Urinary bladder (tissue), 4 donors: Measurements from ENCODE around the gene GRIP1. TPM values are rescaled to one million over a fixed set of nuclear protein-coding genes. Genes with fewer than 3 reads are reported as not detected.

Source experiments
- DNase-seq: peaks from one replicate; pipeline ENCODE4 v3.0.0-alpha.2; 2015; ENCODE audit errors: extremely low spot score
- H3K27ac ChIP-seq: one replicate; pipeline ENCODE4 v1.5.1; 2013; ENCODE audit warnings: low read depth, mild to moderate bottlenecking, moderate library complexity
- H3K36me3 ChIP-seq: one replicate; pipeline ENCODE4 v1.6.1; 2013; ENCODE audit warnings: mild to moderate bottlenecking, moderate library complexity; ENCODE audit not compliant: insufficient read depth
- H3K4me1 ChIP-seq: one replicate; pipeline ENCODE4 v1.6.1; 2013; ENCODE audit warnings: mild to moderate bottlenecking, moderate library complexity; ENCODE audit not compliant: insufficient read depth
- H3K4me3 ChIP-seq: one replicate; pipeline ENCODE4 v1.5.1; 2013; ENCODE audit warnings: low read depth, low read length
- WGBS: extraction: QIAGEN DNeasy Blood & Tissue Kit; methylation state at CpG from one replicate; pipeline ENCODE4 v1.1.7; 2013; 5-methylcytosine and 5-hydroxymethylcytosine counted together
- polyA plus RNA-seq: library from polyadenylated mRNA; stranded (reverse); fragments of 200-250 nt; gene quantifications from one replicate; pipeline ENCODE4 v1.2.3, GENCODE V29; 2013
- total RNA-seq: library from RNA; depleted of rRNA; stranded (reverse); fragments of >200 nt; gene quantifications from one replicate; pipeline ENCODE4 v1.2.3, GENCODE V29; 2014
- donor health status: healthy with polysubstance abuse.
- donor health status: healthy.

Gene GRIP1
- total and polyA plus RNA-seq, 2 donors: 2.1 to 9.8 TPM

GRCh38 chr12:66708704-66709456, 30.0 kb upstream of the GRIP1 start:
- Histone ChIP-seq H3K4me1 (no peaks in the 10 kb centered on the region), H3K36me3 (no peaks in the 10 kb centered on the region), H3K4me3 (no peak overlapping the region), H3K27ac (no peak overlapping the region)
- no peak for DNase-seq
- 44% methylated on average over 3 of the region's 3 CpGs for WGBS

- Histone ChIP-seq H3K4me1 (no peaks in the 10 kb centered on the region), H3K27ac (no peak overlapping the region), H3K36me3 (no peaks in the 10 kb centered on the region), H3K4me3 (no peak overlapping the region)
- 76% methylated on average over 4 of the region's 4 CpGs for WGBS
- DNase-seq: no peak
Observed at GRCh38 chr12:66707002-66707697, 28.3 kb upstream of the GRIP1 start.

- WGBS: 81% methylated on average over 4 of the region's 4 CpGs
- H3K4me1 ChIP-seq: no peaks in the 10 kb centered on the region
- H3K4me3 ChIP-seq: no peak overlapping the region
- DNase-seq: no peak
- no peak overlapping the region for H3K27ac ChIP-seq
- no peaks in the 10 kb centered on the region for H3K36me3 ChIP-seq
Observed at GRCh38 chr12:66699738-66700482, 21.0 kb upstream of the GRIP1 start.

DNA sequence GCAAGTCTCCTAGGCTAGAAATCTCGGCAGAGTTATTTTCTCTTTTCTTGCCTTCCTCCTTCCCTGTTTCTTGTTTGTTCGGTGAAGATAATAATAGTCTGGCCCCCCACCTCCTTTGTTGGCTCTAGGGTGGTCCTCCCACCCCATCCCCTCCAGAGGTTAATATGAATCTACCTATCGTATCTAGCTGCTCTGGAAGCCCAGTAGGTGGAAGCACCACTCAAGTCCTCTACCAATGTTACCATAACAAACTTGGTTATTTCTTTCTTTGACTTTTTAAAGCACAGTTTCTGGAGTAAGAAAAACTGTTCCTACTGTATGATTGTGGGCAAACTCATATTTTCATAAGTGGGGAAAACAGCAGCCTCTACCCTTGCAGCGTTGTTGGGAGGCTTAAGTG, 19.7 kb upstream of the GRIP1 start:
- Histone ChIP-seq H3K27ac (no peak overlapping the region), H3K4me1 (no peaks in the 10 kb centered on the region), H3K36me3 (no peaks in the 10 kb centered on the region), H3K4me3 (no peak overlapping the region)
- DNase-seq: no peak
- WGBS: 86% methylated on average over 4 of the region's 4 CpGs

- Histone ChIP-seq H3K4me3 (no peak overlapping the region), H3K27ac (no peak overlapping the region), H3K36me3 (no peaks in the 10 kb centered on the region), H3K4me1 (no peaks in the 10 kb centered on the region)
- 74% methylated on average over 3 of the region's 3 CpGs for WGBS
- DNase-seq: no peak
Observed at GRCh38 chr12:66697404-66697803, 18.5 kb upstream of the GRIP1 start.

GRCh38 chr12:66694666-66695613, 16.1 kb upstream of the GRIP1 start:
- H3K36me3 ChIP-seq: no peaks in the 10 kb centered on the region
- no peak for DNase-seq
- H3K4me1 ChIP-seq: no peaks in the 10 kb centered on the region
- 66% methylated on average over 5 of the region's 5 CpGs for WGBS
- no peak overlapping the region for H3K4me3 ChIP-seq
- no peak overlapping the region for H3K27ac ChIP-seq

DNA sequence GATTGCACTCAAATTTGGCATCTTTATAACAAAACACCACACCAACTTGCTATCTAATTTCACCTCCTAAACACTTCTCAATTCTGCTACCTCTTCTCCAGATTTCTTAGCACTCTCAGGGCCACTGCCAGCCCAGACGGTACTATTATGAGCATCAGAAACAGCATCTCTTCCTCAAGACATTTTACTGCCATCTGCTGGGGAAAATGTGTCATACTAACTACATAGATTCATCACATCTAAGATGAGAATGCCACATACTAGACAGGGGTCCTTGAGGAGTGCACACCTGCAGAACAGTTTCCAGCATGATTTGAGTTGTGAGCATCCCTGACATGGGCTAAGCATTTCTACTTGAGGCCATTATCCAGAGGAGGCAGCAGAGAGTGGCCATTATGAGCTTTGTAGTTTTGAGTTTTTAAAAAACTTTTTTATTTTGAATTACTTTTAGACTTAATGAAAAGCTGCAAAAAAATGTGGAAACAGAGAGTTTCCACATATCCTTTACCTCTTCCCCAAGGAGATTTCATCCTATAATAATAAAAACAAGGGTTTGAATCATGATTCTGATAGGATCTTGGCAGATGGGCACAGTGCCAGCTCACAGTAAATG, 15.1 kb upstream of the GRIP1 start:
- no peak for DNase-seq
- Histone ChIP-seq H3K4me3 (no peak overlapping the region), H3K4me1 (no peaks in the 10 kb centered on the region), H3K27ac (no peak overlapping the region), H3K36me3 (no peaks in the 10 kb centered on the region)
- WGBS: 0% methylated on average over 1 of the region's 1 CpG

- DNase-seq: no peak
- Histone ChIP-seq H3K4me3 (no peak overlapping the region), H3K36me3 (no peaks in the 10 kb centered on the region), H3K4me1 (no peaks in the 10 kb centered on the region), H3K27ac (no peak overlapping the region)
- 77% methylated on average over 4 of the region's 4 CpGs for WGBS
Observed at GRCh38 chr12:66692986-66693385, 14.1 kb upstream of the GRIP1 start.

DNA sequence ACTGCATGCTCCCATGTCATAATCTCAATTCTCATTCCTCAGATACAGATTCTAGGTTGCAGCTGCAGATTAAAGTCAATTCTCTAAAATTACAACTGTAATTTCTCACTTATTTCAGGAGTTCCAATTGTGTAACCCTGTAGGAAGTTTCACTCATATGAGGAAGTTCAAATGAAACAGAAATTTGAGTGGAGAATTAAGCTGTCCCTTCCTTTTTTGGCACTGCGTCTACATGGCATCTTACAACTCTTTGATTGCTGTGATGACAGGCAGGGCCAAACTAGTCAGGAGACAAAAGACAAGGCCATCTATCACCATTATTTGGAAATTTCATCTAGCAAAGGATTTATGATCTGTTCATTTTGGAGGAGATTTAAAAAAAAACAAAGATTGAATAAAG, 13.3 kb upstream of the GRIP1 start:
- WGBS: 85% methylated on average over 1 of the region's 1 CpG
- H3K4me1 ChIP-seq: no peaks in the 10 kb centered on the region
- no peak overlapping the region for H3K4me3 ChIP-seq
- no peak overlapping the region for H3K27ac ChIP-seq
- DNase-seq: no peak
- no peaks in the 10 kb centered on the region for H3K36me3 ChIP-seq

GRCh38 chr12:66688846-66689439, 10.1 kb upstream of the GRIP1 start:
- WGBS: 57% methylated on average over 8 of the region's 8 CpGs
- DNase-seq: no peak
- no peaks in the 10 kb centered on the region for H3K36me3 ChIP-seq
- no peaks in the 10 kb centered on the region for H3K4me1 ChIP-seq
- no peak overlapping the region for H3K27ac ChIP-seq
- H3K4me3 ChIP-seq: no peak overlapping the region

GRCh38 chr12:66684222-66684621, 5.3 kb upstream of the GRIP1 start:
- H3K4me1 ChIP-seq: no peaks in the 10 kb centered on the region
- H3K4me3 ChIP-seq: no peak overlapping the region
- WGBS: 93% methylated on average over 6 of the region's 6 CpGs
- no peak overlapping the region for H3K27ac ChIP-seq
- no peaks in the 10 kb centered on the region for H3K36me3 ChIP-seq
- no peak for DNase-seq

- Histone ChIP-seq H3K4me3 (no peak overlapping the region), H3K4me1 (no peaks in the 10 kb centered on the region), H3K36me3 (no peaks in the 10 kb centered on the region), H3K27ac (no peak overlapping the region)
- WGBS: 92% methylated on average over 3 of the region's 3 CpGs
- no peak for DNase-seq
Observed at GRCh38 chr12:66683822-66684221, 4.9 kb upstream of the GRIP1 start.
